ENCODE measurements around the gene SHISAL2A.

The SHISAL2A gene

DNA sequence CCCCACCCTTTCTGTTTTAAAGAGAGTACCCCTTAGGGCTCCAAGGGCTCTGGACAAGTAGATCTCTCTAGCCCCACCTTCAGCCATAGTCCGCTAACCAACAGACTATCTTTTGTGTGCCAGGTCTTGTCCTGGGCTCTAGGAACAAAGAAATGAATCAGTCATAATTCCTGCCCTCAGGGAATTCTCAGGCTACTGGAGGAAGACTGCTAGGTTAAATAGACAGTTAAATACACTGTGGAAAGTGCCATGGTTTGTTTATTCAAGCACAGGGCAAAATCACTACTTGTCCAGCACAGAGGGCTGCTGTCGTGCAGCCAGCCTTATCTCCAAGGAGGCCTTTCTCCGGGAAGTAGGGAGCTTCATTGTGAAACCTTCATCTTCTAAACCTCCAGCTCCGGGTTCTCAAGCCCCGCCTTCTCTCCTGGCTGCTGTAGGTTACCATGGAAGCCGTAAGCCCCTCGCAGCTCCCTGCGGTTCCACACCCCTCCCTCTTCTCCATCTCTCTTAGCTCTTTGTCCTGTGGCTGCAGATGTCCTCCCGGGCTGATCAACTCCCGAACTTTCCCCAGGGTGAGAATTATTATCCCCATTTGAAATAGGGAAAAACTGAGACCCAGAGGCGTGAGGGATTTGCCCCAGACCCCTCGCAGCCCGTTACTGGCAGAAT is 29.8 kb downstream of the SHISAL2A start:
- DNase-seq: peak in 1 of 2 experiments; percentile 55

DNA sequence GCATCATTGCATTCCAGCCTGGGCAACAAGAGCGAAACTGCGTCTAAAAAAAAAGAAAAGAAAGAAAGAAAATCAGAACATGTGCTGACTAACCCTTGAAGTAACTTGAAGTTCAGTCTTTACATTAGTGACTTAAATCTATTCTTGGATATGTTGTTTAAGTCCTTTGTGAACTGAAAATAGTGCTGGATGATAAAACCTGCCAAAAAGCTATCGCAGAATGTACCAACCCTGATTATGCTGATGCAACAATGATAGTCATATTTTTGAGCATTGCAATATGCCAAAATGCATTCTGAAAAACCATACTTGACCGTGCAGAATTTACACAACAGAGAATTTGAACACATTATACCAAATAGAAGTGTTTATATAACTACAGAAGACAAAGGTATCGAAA is 30.7 kb downstream of the SHISAL2A start:
- no peak for DNase-seq

DNA sequence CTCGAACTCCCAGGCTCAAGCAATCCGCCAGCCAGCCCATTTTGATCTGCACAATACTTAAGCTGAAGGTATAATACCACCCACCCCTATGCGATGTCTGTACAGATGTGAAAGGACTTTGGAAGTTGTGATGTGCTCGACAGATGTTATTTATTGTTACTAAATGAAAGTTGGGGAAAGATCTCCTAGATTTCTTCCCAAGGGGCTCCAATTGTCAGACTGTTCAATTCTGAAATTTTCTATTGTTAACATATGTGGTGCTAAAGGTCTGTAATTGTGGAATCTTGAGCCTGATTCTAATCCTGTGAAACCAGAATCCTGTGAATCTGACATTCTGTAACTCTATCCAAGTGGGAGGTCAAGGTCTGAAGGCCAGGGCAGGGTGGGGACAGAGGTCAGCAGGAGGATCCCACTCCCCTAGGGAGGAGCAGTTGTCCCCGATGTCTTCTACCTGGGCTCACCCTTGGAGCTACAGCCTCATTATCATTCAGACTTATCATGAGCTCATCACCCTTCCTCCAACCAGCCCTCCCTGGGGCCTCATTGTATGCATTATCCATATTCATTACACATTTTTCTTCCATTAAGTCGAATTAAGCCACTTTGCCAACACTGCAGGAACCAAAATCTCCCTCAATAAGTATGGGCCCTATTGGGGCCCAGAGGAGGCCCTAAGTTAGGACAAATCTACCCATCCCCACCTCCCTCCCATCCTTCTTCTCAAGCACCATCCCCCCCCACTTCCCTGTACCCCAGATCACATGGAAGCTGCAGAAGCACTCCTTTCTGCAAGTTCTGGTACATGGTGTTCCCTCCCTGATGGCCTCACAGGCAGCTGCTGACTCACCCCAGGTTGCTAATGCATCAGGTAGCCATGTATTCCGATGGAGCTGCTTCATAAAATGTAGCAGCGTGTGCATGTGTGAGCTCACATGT is 32.3 kb downstream of the SHISAL2A start:
- no peak for DNase-seq

DNA sequence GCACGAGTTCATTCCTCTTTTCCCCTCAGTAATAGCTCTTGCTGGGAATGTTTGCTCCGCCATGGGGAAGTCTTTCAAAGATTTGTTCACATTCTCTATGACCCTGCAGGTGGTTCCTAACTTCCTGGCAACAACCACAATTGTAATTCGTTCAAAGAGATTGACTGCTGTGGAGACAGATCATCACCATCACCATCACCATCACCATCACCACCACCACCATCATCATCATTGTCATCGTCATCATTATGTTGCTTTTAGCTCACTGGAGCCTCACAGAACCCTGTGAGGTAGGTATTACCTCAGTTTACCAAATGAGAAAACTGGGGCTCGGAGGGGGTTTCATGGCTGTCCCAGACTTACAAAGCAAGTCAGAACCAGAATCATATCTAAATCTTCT is 34.3 kb downstream of the SHISAL2A start:
- DNase-seq: no peak

DNA sequence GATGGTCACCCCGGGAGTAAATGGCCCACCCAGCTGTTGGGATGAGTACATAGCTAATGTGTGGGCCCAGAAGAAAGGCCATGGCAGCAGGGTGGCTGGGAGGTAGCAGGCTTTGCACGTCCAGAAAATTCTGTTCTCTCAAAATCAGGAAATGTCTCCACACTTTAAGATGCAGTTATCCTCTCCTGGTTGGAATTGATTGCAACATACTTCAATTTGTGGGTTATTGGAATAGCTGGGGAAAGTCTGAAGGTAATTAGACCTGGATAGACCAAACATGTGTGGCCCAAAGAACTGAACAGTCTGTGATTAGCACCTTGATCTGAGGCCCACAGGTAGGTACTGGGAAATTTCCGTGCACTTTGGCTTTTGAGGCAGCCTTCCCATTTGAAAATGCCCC is 35.0 kb downstream of the SHISAL2A start:
- DNase-seq: no peak

DNA sequence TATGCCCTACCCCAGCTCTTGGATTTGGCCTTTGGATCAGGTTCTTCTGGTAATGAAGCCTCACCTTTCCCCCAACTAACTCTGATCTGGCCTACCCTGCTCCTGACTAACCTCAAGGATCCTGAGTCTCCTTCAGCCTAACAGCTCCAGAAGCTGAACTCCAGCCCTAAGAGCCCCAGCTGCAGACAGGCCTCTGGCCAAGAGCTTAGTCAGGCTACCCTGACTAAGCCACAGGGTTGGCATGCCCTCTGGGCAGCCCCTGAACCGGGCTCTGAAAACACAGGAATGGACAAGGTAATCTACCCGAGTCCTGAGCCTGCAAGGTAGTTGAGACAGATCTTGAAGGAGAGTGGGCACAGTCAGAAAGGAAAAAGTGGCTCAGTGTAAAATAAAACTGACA is 35.7 kb downstream of the SHISAL2A start:
- DNase-seq: no peak

DNA sequence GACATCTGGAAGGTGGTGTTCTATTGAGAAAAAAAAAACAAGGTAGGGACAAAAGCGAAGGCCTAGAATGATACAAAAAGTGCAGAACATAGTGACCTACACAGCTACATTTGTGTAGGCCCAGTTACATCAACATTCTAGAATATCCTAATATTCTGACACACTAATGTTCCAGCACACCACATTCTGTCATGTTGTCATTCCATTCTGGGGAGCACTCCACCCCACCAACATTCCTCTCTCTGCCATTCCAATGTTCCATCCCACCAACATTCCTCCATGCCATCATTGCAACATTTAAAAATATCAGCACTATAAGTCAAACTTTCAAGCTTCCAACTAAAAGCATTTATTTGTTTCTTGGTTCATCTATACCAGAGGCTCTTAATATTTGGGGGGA is 36.7 kb downstream of the SHISAL2A start:
- DNase-seq: no peak

DNA sequence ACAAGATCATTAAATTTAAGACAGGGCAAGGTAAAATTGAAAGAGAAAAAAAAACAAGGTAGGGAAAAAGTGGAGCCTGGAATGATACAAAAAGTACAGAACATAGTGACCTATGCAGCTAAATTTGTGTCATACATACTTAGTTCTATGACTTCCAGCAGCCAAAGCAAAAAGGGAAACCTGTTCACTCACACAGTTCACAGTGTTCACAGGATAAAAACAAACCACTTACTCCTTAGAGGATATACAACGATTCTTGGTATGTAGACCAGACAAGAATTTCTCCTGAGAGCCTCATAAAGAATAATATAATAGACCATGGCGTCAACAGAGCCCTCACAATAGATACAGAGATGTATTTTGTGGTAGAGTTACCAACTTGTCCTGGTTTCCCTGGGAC is 37.6 kb downstream of the SHISAL2A start:
- DNase-seq: no peak

DNA sequence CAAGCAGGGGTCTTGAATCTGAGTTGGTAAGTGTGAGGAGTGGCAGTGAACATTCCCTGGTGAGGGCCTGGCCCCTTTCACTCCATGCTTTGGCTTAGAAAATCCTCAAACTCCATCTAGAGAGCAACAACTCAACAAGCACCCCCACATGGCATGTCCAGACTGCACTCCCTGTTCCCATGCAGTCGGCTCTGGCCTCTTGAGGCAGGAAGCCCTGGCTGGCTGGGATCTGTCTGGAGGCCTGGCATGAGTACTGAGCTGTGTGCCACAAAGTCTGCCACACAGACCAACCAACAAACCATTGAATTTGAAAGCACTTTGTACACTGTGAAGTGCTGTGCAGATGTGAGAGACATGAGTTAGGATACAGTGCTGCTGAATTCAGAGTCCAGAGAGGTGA is 40.0 kb downstream of the SHISAL2A start:
- no peak for DNase-seq

DNA sequence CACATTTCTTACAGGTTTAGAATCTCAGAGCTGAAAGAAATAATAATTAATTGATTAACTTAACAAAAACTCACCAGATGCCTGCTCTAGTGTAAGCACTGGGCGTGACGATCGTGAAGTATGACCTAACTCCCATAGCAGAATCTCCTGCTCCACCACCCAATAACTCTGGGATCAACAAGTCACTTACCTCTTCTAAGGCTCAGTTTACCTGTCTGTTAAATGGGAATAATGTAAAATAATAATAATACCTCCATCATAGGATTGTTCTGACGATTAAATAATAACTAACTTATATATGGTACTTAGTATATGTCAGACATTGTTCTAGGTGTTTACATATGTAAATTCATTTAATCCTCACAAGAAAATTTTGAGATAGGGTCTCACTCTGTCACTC is 40.5 kb downstream of the SHISAL2A start:
- DNase-seq: no peak

DNA sequence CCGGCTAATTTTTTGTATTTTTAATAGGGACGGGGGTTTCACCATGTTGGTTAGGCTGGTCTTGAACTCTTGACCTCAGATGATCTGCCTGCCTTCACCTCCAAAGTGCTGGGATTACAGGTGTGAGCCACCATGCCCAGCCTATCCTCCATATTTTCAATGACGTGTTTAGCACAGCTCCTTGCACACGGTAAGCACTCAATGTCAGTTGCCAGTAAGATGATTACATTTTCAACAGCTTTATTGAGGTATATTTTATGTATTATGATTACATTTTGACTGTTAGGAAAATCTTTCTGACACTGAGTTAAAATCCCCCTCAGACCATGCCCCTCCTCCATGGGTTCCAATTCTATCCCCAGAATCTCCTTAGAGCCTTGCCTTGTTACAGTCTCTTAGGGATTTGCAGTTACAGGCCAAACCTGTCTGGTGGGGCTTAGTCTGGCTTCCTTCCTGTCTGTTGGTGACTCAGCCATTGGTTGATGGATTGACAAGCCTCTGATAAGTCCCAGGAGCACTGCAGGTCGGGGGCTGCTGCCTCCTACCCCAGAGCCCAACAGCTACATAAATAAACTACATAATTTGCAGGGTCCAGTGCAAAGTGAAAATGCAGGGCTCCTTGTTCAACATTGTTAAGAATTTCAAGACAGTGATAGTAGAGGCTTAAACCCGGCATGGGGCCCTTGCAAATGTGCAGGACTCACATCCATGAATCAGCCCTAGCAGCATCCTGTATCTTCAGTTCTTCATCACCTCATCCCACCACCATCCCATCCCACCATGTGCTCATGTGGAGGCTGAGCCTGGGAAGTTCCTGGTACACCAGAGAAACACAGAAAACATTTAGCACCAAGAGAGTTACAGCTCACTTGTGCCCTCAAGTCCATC is 41.8 kb downstream of the SHISAL2A start:
- DNase-seq: no peak

DNA sequence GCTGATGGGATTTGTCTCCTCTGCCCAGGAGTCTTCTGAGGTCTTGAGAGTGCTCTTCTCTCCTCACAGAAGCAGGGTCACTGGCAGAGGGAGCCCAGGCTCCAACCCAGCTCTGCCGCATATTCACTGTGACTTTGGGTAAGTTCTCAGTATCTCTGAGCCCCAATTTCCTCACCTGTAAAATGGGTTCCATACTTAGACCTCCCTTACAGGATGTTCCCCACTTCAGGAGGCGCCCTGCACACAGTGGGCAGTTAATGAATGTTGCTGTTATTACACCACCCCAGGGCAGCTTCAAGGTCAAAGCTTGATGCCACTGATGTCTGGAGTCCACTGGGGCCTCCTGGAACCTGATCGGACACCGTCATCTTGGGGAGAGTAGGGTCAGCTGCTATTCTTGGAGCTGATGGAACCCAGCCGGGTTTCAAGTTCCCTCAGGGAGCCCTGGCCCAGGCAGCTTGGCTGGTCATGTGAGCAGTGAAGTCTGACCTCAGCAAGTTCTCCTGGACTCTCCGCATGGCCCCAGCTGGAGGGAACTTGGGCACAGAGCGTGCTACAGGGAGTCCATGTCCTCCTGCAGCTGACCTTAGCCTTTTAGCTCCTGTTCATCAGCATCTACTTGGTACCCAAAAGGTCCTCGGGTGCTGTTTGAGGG is 43.4 kb downstream of the SHISAL2A start:
- DNase-seq: no peak

DNA sequence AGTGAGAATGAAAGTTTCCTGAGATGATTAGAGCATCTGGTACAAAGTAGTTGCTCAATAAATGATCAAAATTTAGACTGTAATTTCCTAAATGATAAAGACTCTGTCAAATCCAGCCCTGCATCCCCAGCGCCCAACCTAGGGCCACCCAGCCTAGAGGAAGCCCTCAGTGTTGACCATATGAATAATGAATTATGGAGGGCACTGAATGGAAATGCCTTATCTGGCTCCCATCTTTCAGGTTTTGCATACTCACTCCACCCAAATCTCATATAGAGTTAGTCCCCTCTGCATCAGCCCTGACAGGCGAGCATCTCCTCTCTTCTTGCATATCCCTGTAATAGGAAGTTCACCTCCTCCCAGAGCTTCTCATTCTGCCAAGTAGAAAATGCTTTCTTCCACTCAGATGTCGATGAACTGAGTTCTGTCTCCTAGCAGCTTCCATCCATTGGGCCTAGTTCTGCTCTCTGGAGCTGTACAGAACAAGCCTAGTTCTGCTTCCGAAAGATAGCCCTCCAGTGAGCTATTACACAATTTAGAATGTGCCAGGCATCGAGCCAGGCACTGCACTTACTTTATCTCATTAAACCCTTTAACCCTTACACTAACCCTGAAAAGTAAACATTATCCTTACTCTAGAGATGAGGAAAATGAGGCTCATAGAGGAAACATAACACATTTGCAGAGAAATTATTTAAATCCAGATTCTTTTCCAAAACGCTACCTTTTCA is 44.3 kb downstream of the SHISAL2A start:
- DNase-seq: no peak

DNA sequence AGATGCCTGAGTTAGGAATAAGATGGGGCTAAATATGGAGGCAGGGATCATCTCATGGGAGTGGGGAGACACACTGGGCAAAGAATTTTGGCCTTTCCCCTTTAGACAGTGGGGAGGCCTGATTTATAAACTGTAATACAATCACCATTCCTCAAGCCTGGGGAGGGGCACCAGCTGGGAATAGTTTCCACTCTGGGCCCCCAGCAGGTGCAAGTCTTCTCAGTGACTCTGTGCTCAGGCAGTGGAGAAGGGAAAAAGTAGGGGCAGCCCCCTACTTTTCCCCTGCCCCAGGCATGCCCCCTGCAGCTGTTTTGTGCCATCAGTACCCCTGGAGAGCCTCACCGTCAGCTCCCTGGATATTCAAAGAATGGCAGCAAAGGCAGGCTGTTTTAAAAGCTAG is 46.1 kb downstream of the SHISAL2A start:
- no peak for DNase-seq

DNA sequence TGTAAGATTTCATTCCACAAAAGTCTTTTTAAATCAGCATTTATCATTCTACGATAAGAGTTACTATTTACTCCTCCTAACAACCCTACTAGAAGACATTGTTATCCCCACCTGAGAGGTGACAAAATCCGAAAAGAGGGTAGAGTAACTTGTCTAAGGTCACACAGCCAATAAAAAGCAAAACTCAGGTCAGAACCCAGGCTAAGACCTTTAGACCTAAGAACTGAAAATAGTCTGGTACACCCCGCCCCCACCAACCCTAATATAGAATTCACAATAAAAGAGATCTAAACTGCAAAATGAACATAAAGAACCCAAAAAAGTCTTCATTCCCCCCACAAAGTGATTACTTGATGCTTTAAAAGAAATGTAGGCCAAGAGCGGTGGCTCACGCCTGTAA is 46.5 kb downstream of the SHISAL2A start:
- no peak for DNase-seq

DNA sequence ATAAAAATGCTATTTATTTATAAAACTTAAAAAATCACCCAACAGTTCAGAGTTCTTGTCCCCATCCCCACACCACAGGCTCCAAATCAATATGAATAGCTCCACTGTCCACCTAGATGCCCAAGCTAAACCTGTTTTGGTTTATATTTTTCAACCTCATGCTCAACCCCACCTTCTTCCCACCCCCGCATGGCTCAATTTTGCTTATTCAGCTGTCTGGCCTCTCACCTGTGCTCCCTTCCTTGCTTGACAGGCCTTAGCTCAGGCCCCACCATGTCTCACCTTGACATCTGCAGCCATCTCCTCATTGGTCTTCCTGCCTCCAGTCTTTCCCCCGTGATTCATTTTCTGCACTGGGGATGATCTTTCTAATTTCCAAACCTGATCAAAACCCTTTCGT is 47.4 kb downstream of the SHISAL2A start:
- no peak for DNase-seq

DNA sequence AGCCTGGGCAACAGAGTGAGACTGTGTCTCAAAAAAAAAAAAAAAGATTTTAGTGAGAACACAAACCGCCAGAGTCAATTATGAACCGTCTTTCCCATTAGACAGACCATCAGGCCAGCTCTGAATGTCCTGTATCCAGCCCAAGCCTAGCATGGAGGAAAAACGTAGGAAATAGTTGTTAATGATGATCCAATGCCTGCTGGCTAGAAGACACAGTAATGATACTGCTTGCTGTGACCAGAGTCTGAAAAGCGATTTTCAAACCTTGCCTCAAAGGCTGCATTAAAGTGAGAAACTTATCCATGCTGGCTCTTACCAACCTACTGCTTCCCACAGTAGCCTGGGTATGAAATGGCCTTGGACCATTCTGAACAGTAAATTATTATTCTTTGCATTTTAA is 48.2 kb downstream of the SHISAL2A start:
- DNase-seq: no peak

DNA sequence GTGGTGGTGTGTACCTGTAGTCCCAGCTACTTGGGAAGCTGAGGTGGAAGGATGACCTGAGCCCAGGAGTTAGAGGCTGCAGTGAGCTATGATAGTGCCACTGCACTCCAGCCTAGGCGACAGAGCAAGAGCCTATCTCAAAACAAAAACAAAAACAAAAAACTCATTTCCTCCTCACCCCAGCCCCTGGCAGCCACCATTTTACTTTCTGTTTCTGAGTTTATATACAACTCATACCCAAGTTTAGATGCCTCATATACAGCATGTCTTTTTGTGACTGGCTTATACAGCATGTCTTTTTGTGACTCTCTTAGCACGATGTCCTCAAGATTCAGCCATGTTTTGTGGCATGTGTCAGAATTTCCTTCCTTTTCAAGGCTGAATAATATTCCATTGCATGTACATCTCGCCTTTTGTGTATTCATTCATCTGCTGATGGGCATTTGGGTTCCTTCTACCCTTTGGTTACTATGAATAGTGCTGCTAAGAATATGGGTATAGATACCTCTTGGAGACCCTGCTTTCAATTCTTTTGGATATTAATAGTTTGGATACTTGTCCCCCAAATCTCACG is 50.5 kb downstream of the SHISAL2A start:
- DNase-seq: no peak

DNA sequence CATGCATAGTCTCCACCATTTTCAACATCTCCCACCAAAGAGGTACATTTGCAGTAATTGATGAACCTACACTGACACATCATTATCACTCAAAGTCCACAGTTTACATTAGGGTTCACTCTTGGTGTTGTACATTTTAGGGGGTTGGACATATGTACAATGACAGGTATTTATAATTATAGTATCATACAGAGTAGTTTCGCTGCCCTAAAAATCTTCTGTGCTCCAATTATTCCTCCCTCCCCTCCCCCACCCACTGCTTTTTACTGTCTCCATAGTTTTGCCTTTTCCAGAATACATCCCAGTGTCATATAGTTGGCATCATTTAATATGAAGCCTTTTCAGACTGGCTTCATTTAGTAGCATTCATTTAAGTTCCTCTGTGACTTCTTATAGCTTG is 51.6 kb downstream of the SHISAL2A start:
- no peak for DNase-seq

DNA sequence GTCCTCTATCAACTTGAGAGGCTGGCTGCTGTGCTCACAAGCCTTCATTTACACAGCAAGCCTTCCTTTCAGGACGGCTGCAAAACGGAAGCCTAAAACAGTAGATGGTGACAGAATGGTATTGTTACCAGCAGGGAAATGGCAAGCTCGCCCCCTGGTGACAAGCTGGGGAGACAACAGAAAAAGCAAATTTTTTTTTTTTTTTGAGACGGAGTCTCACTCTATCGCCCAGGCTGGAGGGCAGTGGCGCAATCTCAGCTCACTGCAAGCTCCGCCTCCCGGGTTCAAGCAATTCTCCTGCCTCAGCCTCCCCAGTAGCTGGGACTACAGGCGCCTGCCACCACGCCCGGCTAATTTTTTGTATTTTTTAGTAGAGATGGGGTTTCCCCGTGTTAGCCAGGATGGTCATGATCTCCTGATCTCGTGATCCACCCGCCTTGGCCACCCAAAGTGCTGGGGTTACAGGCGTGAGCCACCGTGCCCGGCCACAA is 53.3 kb downstream of the SHISAL2A start:
- DNase-seq: peak; percentile 38 to 41

DNA sequence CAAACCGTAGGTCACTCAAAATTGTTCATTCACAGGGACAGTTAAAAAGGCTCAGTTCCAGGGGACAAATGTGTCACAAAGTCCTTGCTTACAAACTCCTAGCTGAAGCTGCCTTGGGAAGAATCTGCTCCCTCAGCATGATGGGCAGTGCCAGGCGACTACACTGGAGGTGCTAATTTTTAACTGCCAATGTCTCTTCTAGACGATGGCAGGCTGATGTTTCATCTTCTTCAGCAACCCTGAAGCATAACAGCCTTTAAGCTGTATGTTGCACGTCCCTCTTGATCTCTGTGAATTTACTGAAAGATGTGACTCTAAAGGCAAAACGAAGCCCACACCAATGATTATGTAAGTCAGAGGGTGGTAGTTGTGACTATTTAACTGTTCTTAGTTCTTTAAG is 53.9 kb downstream of the SHISAL2A start:
- no peak for DNase-seq

DNA sequence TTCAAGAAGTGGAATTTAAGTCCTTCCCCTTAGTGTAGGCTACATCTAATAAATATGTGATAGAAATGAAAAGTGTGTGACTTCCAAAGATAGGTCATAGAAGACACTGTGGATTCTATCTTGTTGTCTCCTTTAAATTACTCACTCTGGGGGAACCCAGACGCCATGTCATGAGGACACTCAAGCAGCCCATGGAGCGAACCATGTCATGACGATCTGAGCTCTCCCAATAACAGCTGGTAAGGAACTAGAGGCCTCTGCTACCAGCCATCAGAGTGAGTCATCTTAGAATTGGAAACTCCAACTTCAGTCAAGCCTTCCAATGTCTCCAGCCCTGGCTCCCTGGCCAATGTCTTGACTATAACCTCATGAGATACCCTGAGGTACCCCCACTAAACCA is 58.9 kb downstream of the SHISAL2A start:
- DNase-seq: no peak

All from NCI-H1930 (cell line).